ENCODE data around the gene TOR2A.

The TOR2A gene

DNA sequence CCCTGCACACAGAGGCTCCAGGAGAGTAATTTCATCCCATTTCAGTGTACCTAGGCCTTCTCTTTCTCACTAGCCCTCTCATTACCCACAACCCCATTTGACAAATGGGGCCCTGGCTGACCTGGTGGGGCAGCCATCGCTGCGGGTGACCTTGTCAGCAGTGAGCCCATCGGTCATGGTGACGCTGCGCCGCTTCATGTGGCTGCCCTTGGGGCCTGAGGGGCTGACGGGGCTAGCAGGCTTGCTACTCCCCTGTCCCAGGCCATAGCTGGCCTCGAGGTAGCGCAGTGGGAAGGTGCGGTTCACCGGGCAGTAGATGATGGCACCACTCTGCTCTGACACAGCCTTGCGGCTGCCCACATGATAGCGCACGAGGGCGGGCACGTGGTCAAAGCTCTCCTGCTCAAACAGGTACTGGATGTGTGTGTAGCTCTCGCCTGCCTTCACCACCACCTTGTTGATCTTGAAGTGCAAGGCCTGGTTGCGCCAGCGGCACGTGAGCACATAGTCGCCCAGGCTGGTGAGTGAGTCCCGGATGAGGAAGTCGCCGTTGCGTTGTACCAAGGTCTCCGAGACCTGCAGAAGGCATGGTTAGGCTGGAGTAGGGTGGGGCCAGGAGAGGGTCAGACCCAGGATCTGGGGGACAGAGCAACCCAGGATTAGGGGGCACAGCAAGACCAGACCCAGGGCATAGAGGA, 14.1 kb upstream of the TOR2A start:
- TF ChIP-seq ZFX (IDR thresholded peaks at IDR 0.05; ENCODE audit: borderline replicate concordance): no peak
- TF ChIP-seq, protein P1, sequence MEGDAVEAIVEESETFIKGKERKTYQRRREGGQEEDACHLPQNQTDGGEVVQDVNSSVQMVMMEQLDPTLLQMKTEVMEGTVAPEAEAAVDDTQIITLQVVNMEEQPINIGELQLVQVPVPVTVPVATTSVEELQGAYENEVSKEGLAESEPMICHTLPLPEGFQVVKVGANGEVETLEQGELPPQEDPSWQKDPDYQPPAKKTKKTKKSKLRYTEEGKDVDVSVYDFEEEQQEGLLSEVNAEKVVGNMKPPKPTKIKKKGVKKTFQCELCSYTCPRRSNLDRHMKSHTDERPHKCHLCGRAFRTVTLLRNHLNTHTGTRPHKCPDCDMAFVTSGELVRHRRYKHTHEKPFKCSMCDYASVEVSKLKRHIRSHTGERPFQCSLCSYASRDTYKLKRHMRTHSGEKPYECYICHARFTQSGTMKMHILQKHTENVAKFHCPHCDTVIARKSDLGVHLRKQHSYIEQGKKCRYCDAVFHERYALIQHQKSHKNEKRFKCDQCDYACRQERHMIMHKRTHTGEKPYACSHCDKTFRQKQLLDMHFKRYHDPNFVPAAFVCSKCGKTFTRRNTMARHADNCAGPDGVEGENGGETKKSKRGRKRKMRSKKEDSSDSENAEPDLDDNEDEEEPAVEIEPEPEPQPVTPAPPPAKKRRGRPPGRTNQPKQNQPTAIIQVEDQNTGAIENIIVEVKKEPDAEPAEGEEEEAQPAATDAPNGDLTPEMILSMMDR (IDR thresholded peaks at IDR 0.05): no peak
- H3K27ac ChIP-seq: no peak overlapping the region

GRCh38 chr9:127746959-127747569, 12.0 kb upstream of the TOR2A start:
- H3K27ac ChIP-seq: no peak overlapping the region
- no peak for TF ChIP-seq ZFX (IDR thresholded peaks at IDR 0.05; ENCODE audit: borderline replicate concordance)
- TF ChIP-seq, protein P1 (IDR thresholded peaks at IDR 0.05): peak; percentile 11; the same call in 1 of the 2 replicates

GRCh38 chr9:127744398-127745110, 9.5 kb upstream of the TOR2A start:
- TF ChIP-seq ZFX (IDR thresholded peaks at IDR 0.05; ENCODE audit: borderline replicate concordance): no peak
- TF ChIP-seq, protein P1 (IDR thresholded peaks at IDR 0.05): no peak

DNA sequence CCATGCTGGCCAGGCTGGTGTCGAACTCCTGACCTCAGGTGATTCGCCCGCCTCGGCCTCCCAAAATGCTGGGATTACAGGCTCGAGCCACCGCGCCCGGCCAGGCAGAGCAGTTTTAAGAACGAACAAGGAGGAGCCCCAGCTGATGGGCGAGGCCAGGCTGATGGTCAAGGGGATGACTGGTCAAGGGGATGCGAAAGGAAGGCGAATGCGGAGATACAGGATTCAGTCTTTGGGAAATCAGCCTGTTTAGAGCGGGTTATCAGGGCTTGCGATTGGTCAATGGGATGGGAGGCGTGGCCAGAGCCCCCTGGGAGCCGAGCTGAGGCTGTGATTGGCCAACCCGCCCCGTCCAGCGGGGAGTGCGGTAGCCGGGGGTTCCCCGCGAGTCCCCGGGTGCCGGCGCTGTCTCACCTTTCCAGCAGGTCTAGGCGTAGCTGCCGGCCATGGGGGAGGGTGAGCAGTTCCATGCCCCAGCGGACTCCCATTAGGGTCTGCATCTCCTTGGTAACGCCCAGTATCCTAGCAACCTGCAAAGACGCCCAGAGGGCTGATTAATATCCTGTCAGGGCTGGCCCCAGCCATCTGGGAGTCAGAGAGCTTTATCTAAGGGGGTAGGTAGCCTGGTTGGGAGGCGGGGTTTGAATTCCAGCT, 7.5 kb upstream of the TOR2A start:
- peak overlapping the region; percentile 65 for H3K27ac ChIP-seq
- TF ChIP-seq ZFX (IDR thresholded peaks at IDR 0.05; ENCODE audit: borderline replicate concordance): no peak
- TF ChIP-seq, protein P1 (IDR thresholded peaks at IDR 0.05): no peak

More at GRCh38 chr9:127744398-127745110, 9.5 kb upstream of the TOR2A start:
- H3K27ac ChIP-seq: no peak overlapping the region

DNA sequence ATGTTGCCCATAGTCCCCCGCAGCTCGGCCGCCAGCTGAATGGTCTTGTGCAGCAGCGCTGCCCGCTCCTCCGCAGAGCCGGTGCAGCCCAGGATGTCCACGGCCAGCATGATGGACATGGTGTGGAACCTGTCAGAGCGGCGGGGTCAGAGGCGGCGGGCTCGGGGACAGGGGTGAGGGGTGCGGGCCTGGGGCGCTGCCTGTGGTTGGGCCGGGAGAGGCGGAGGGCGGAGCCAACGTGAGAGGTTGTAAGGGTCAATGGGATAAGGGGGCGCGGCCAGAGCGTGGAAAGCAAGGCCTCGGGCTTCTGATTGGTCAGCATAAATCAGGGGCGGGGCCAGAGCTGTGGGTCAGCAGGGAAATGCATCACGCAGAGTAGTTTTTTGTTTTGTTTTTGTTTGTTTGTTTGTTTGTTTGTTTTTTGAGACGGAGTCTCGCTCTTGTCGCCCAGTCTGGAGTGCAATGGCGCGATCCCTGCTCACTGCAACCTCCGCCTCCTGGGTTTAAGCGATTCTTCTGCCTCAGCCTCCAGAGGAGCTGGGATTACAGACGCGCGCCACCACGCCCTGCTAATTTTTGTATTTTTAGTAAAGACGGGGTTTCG, 6.8 kb upstream of the TOR2A start:
- TF ChIP-seq, protein P1 (IDR thresholded peaks at IDR 0.05): 0 out of 2 replicates have a peak, but pooled peaks have one; percentile 7
- TF ChIP-seq ZFX (IDR thresholded peaks at IDR 0.05; ENCODE audit: borderline replicate concordance): no peak
- peak overlapping the region; percentile 65 for H3K27ac ChIP-seq

GRCh38 chr9:127739614-127740330, 4.7 kb upstream of the TOR2A start:
- TF ChIP-seq ZFX (IDR thresholded peaks at IDR 0.05; ENCODE audit: borderline replicate concordance): no peak
- TF ChIP-seq, protein P1 (IDR thresholded peaks at IDR 0.05): no peak
- H3K27ac ChIP-seq: peak overlapping the region; percentile 65

All from 22Rv1 (cell line).